Stimulated activated CD8-positive, alpha-beta memory T cell treated with anti-CD3 and anti-CD28 coated beads, Interleukin-12 subunit alpha, Interleukin-12 subunit beta, amount 100 ng/mL, for 4 hours (primary cell): ENCODE results near the gene RHOF.

Experiments
- DNase-seq: peaks from one replicate; pipeline ENCODE4 v3.0.0-alpha.2; 2020; ENCODE audit warnings: low read depth

The RHOF gene

DNA sequence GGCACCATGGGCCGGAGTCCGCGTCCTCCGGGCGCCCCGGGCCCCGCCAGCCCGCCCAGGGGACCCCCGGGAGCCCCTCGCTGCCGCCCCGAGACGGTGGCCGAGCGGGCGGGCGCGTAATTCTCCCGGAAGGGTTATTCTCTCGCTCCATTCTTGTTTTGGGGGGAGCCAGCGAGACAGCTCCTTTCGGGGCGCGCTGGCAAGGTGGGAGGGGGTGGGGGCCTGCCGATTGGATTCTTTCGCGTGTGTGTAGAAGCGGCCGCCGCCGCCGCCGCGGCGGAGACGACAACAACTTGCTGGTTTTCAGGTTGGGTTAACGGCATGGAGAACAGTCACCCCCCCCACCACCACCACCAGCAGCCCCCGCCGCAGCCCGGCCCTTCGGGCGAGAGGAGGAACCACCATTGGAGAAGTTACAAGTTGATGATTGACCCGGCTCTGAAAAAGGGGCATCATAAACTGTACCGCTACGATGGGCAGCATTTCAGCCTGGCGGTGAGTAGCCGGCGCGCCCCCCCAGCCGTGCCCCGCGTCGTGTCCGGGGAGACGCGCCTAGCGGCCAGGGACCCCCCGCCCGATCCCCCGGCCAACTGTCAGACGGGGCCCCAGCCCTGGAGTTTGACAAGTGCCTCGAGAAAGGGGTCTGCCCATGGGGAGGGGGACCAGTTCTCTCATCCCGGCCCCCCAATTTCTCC, 11.1 kb upstream of the RHOF start:
- peak; percentile 57 for DNase-seq

DNA sequence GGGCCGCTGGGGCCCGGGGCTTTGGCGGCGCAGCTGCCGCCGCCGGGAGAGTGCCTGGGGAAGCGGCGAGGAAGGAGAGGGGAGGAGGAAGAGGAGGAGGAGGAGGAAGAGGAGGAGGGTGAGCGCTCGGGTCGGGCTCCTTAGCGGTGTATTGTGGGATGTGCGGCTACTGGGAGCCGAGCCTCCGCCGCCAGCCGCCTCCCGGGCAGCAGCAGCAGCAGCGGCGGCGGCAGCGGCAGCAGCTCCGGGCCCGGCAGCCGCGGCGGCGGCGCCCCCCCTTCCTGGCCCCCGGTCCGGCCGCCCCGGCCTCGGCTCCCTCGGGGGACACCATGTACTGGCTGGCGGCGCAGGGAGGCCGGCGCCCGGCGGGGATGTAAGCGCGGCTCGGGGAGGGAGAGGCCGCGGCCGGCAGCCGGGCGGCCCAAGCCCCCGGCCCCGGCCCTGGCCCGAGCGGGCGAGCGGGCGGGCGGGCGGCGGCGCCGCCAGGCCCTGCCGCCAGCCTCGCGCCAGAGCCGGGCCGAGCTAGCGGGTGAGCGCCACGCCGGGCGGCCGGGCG, 10.5 kb upstream of the RHOF start, which contains the start of gene SETD1B:
Gene SETD1B (plus strand): TSS at position 149 of the 556 bp plus-strand sequence. CDS start 729 bp downstream, outside the sequence.
- no peak for DNase-seq

DNA sequence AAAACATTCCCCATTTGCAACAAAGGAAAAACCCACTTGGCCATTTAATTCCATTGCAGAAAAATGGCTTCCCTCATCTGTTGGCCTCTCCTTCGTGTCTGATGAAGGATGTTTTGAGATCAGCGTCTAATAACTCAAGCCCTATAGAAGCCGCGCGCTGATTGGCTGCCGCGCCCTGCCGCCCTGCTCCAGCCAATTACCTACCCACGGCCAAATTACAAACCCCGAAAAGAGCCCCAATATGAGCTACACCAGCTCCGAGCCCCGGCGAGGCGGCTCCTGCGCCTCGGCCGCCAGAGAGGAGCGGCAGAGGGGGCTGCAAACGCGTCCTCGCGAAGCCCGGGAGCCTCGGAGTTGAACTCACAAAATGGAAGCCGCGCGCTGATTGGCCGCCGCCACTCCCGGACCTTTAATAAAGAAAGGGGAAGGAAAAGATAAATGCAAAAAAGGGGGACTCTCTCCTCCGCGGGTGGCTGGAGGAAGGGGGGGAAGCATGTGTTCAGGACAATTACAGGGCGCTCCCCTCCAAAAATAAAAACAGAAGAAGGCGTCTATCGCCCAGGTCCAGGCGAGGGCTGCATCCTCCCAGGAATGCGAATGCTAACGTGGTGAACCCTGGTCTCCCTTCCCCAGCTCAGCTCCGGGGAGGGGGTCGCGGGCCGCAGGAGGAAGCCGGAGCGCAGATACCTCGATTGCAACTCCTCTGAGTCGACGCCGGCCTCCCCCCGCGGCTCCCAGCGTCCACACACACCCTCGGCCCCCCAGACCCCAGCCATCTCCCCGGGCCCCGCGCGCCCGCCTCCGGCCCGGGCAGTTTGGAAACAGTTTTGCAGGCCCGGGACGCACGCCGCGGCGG, 9.6 kb upstream of the RHOF start:
- peak; percentile 71 for DNase-seq

DNA sequence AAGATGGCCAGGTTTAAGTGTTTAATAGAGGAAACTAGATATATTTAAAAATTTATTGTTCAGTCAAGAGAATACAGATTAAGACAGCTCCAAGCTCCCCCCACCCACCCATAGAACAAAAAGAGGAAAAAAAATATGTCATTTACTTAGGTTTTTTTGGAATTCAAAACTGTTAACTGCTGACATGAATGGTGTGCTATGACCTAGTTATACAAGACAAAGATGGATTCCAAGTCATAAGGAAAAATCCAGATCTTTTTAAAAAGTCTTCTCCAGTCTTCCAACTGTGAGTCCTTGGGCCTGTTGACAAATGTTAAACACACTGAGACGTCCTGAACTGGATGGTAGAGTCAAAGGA, 9.0 kb upstream of the RHOF start:
- DNase-seq: no peak

DNA sequence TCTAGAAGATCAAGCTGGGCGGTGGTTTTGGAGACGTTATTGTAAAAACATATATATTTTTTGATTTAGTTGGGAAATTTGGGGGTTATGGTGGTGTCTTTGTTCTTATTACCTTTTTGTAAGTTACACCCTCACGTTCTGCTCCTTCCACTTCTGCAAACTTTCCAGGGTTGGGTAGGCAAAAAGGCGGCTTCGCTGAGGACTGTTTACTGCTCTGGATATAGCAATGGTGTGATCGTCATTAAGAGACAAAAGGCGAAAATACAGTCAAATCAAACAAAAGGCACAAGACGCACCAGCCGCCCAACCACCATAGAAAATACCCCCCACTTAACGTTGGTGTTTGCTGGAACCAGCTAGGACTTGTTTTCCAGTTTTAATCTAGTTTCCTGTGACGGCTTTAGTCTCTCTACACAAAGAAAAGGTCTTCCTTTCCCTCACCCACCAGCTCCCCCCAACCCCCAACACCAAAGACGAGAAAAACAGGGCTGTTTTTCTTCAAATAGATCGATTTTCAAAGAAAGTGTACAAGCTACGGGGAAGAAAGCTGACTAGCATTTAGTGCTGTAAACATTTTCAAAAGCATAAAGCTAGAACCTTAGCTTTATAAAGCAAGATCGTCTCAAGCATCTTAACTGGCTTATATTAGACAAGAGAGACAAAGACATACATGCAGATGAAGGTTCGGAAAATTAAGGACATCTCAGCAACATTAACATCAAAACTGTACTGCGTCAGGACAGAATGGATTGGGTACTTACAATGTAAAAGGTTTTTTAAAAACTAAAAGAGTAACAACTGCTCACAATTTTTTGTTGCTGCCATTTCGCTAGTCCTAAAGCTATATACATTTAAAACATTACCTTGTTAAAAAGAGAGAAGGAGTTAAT, 8.4 kb upstream of the RHOF start:
- DNase-seq: no peak

DNA sequence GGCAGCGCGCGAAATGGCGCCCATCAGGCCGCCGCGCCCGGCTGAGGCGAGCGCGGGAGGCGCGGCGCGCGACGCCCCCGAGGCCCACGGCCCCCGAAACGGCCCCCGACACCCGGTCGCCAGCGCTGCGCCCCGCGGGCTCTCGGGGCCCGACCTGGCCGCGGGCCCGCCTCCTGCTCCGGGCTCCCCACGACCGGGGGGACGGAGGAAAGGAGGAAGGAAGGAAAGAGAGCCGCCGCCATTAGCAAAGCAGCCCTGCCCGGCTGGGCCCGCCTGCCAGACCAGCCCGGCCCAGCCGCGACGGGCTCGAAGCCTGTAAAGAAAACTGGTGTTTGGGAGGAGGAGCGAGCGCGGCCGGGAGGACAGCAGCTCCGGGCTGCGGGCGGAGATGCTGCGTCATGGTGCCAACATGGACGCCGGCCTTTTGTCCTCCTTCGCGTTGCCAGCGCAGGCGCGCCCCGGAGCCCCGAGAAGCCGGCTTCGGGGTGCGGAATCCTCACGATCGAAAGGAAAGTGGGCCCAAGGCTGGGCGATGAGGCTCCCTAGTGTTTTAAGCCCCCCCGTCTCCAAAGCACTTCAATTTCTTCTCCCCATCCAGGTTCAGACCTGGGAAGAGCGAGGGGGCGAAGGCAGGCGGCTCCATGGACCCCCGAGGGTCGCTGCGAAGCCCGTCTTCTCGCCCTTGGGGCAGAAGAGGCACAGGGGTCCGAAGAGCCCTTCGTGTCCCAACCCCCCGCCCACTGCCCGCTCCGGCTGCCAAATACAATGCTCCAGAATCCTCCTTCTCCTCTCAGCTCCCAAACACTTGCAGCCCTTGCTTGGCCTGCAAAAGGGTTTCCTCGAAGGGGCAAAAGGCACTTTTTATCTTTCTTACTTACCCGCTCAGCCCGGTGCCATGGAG, 7.5 kb upstream of the RHOF start:
- DNase-seq: peak; percentile 61

DNA sequence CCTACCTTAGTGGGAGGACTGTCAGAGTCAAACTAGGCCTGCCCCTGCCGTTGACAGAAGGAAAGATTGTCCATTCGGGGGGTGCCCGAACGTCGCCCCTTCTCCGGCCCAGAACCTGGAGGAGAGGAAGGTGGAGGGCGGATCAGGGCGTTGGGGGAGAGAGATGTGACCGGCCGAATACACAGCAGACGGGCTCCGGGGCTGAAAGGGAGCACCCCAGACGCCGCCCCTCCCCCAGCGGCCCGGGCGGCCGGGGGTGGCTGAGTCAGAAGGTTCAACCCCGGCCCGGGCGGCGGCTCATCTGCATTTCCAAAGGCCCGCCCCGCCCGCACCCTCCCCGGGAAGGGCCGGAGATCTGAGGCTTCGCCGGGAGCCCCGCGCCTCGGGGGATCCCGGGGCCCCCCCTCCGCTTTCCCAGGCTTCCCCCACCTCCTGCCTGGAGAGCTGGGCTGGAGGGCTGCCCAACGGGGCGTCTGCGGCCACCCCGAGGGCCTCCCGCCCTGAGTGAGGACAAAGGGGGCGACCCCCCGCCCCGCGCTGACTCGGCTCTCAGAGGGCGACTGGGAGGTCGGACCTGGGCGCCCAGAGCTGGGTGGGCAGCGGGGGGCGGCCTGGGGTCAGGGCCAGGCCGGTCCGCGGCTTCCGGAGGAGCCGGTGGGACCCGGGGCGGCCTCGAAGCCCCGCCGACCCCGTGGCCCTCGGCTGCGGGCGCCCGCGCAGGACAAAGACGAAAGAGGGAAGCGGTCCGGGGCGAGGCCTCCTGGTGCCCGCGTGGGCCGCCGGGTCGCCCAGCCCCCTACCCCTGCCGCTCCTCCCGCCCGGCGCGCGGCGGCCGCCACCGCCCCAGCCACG, 6.6 kb upstream of the RHOF start:
- peak; percentile 70 for DNase-seq

DNA sequence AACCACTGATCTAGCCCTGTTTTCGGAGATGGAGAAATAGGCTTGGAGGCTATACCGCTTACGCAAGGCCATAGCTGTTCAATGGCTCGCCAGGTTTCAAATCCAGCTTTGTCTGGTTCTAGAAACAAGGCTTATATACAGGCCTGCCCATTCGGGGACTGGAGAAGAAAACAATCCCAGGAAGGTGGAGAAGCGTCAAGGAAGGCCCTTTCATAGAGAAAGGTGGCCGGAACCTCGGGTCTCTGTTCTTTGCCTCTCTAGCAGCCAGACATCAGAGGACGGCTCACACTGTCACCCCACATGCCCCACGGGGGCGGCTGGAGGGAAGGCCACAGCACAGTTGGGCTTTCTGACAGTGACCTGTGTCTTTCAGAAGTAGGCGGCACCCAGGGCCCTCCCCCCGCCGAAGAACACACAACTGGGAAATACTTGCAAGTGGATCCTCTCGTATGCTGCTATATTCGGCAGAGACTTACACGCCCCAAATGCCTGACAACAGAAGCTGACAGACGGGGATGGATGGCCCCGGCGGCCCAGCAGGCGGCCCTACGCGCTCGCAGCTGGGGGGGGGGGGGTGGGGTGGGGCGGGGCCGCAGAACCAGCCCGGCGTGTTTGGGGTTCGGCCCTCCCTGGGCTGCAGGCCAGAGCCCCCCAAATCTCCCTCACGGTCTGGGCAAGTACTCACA, 5.8 kb upstream of the RHOF start:
- no peak for DNase-seq

DNA sequence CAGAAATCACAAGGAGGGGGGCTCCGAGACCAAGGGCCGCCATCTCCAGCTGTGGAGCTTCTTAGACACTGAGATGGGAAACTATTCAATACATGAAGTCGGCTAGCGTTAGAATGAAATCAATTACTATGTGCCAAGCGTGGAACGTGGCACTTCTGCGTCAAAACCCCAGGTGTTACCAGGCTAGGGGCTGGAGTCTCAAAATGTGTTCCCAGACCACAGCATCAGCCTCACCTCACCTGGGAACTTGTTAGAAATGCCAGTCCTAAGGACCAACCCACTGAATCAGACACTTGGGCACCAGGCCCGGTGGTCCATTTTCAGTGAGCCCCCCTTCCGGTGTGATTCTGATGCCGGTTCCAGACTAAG, 5.3 kb upstream of the RHOF start:
- DNase-seq: no peak

DNA sequence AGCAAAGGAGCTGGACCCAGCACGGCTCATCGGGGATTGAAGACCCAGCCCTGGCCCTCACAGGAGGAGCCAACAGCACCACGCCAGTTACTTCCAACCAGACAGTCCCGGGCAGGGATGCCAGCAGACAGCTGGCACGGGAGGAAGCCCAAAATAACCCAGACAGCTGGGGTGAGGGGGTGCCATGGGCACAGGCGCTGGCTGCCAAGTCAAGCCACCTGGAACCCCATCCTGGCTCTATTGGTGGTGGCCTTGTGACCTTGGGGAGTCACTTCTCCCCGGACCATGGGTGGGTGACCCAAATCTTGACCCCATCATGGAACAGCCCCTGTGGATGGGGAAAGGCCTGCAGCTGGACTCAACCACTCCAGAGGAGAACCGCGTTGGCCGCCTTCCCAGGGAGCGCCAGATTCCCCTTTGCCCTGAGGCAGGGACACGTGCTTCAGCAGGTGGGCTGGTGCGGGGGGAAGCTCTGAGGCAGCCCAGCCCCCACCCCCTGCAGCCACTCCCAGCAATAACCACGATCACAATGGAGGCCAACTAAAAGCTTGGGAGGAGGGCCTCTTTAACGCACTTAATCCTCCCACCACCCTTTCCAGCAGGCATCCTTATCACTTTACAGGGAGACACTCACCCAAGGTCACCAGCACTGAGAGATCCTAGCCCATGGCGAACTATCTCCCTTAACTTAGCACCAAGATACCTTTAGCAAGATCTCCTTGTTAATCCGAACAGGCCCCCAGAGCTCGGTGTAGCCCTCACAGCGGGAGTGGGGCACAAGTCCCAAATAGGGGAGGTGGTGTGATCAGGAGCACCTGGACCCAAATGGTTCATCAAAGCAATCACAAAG, 4.7 kb upstream of the RHOF start:
- no peak for DNase-seq

DNA sequence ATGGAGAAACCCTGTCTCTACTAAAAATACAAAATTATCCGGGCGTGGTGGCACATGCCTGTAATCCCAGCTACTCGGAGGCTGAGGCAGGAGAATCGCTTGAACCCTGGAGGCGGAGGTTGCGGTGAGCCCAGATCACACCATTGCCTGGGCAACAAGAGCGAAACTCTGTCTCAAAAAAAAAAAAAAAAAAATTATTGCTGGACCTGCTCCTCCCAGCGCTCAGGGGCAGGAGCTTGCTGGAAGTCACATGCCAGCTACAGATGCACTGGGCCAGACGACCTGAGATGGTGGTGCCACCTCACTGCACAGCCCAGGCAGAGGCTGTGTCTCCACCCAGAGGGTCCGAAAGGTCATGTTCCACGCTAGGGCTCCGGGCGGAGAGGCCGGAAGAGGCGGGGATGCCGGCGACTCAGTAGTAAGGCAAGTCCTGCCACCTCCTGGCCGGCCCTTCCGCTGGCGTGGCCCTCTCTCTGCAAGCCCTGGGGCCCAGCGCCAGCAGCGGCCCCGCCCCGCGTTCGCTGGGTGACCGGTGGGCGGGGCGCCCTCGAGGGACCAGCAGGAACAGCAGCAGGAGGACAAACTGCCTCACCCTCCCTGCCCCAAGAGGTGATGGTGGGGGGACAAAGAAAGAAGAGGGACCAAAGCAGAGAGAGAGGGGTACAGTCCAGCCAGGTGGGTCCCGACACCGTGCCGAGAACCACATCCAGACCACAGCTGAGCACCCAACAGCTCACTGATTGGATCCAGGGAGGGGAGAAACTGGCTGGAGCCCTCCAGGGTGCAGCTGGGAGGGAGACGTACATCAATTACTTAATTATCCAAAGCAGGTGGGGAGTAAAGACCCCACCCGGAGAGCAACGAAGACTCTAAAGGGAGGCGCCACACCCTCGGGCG, 3.6 kb upstream of the RHOF start:
- no peak for DNase-seq

DNA sequence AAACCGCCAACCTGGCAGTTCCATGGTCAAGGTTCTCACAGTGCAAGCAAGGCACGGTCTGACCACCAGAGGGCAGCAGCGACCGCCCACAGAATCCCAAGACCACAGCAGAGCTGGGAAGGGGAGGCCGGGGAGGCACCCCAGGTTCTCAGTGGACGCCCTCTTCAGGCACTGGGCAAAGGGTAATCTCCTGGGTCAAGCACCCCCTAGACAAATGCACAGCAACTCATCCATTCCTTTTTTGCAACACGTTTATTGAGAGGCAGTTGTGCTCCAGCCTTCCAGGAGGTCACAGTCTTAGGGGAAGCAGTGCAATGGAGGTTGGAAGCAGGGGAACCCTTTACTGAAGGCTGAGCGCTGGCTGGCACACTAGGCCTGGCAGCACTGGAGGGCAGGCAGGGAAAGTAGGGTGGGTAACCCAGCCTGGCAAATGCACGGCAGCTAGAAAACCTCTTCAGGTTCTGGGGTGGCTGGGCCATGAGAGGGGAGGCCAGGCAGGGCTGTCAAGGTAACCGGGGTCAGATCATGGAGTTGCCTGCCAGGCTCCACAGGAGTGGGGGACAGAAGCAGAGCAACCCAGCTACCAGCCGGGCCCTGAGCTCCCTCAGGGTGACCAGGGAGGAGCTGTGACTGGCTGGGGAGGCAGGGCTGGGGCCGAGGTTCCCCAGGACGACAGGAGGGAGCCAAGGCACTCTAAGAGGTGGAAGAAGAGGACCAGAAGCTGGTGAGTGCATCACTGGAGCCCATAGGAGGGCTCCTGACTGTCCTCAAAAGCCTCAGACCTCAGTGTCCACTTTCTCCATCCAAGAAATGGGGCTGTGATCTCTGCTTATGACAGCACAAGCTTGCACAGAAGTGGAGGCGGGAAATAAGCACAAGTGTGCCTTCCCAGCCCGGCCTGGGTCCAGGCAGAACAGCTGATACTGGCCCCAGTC, 1.8 kb upstream of the RHOF start:
- peak; percentile 69 for DNase-seq

DNA sequence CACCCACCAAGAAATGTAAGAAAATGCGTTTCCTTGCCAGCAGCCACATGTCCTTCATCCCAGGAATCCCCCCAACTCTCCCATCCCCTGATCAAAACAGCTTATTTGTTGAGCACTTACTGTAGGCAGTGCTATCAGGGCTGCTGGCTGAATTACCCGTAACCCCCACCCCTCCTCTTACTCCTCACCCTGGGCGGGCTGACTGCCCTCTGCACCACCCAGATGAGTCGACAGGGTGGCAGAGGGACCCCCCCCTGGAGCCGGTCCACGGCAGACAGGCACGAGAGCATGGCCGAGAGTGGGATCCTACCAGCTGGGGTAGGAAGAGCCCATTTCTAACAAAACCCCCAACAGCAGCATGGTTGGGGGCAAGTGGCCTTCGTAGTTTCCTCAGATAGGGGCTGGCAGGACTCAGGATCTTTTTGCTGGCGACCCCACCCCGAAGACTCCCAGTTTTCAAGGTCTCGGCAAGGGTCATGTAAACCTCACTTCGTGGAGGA, 1.1 kb upstream of the RHOF start:
- no peak for DNase-seq

DNA sequence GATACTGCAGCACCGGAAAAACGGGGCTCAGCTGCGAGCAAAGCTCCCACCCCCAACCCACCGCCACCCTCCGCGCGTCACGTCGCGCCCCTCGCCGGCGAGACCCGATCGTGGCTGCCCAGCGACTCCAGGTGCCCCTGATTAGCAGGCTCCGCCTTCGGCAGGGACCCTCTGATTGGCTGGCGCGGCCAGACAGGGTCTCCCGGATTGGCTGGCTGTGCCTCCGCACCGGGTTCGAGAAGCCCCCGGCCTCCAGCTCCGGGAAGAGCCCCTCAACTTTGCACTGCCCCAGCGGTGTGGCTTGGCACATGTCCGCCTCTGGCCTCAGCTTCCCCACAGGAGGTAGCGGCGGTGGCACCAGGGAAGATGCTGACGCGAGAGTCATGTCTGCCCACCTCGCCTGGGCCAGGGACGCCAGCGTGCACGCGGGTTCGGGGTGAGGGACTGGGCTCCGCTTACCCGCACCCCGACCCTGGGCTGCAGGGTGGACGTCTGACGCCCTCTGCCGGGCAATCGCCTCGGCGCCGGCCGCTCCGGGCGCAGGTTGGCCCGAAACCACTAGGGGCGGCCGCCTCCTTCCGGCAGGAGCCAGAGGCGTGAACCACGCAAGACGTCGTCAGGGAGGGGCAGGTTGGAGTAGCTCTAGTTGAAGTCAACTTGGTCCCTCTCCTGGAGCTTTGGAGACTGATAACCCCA, 498 bp upstream of the RHOF start:
- peak; percentile 95 for DNase-seq

DNA sequence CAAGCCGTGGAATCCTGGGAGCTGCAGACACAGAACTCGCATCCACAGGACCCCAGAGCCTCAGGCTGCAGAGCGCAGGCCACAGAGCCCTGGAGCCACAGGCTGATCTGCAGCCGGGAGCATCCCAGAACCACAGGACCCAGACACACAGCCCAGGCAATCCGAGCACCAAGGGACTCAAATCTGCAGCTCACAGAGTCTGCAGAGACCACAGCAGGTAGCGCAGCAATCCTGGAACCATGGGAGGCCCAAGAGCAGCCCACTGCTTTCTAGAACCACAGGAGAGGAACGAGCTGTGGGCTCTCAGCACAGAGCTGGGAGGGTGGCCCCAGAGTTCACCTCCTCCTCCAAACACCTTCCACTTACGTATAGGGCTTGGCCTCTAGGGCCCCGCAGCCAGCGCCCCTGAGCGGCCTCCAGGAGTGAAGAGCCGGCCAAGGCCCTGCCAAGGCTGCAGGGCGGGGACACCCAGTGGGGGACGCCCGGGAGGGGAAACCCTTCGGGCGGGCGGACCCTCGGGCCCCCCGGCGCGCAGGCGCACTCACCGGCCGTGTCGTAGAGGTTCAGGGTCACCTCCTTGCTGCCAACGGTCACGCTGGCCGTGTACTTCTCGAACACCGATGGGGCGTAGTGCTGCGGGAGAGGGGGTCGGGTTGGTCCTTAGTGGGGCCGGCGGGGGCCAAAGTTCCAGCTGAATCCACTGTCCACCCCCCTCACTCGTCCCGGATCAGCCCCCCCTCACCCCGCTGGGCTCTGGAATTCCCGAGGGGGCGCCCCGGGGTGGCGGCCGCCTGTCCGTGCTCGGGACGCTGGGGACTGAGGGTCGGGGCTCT, 665 bp downstream of the RHOF start:
- peak; percentile 45 for DNase-seq
